ENCODE measurements around the gene TRAPPC14. TPM values are rescaled to one million over a fixed set of nuclear protein-coding genes. Genes with fewer than 3 reads are reported as not detected.
"Not testable (repeated sequence)": the region's sequence is repeated elsewhere in the genome, so short reads cannot be mapped to it uniquely, and the experiment has no call there.

TRAPPC14 gene
- total and polyA plus RNA-seq, 8 donors, result 5.1 to 34.6 (median 10.4) TPM

GRCh38 chr7:100189061-100189460 is 30.5 kb upstream of the TRAPPC14 start:
- H3K27me3 ChIP-seq, result no peaks in the 10 kb centered on the region
- FAIRE-seq, result no peak
- intact Hi-C loops (cut with DNase I), result no loop called here
- TF ChIP-seq CTCF (IDR thresholded peaks at IDR 0.05), result no peak
- WGBS, 2 donors, result 55 to 76% methylated on average over 3 of the region's 3 CpGs
- DNase-seq, result no peak
- H3K9me3 ChIP-seq, result no peaks in the 10 kb centered on the region
- no peak overlapping the region for H3K4me3 ChIP-seq
- H3K27ac ChIP-seq, result no peak overlapping the region
- H3K4me1 ChIP-seq, result no peaks in the 10 kb centered on the region
- H3K36me3 ChIP-seq, result no peaks in the 10 kb centered on the region
- no peak for ATAC-seq

- no peak overlapping the region for H3K4me3 ChIP-seq
- WGBS, 2 donors, result 70 to 86% methylated on average over 2 of the region's 2 CpGs
- FAIRE-seq, result no peak
- H3K27ac ChIP-seq, result no peak overlapping the region
- TF ChIP-seq CTCF (IDR thresholded peaks at IDR 0.05), result no peak
- no peaks in the 10 kb centered on the region for H3K27me3 ChIP-seq
- H3K4me1 ChIP-seq, result no peaks in the 10 kb centered on the region
- H3K36me3 ChIP-seq, result no peaks in the 10 kb centered on the region
- DNase-seq, result no peak
- intact Hi-C loops (cut with DNase I), result no loop called here
- no peaks in the 10 kb centered on the region for H3K9me3 ChIP-seq
- ATAC-seq, result no peak
Measured at GRCh38 chr7:100185726-100186125, 27.2 kb upstream of the TRAPPC14 start.

GRCh38 chr7:100183090-100183489 is 24.6 kb upstream of the TRAPPC14 start:
- H3K36me3 ChIP-seq; ATAC-seq; H3K4me1 ChIP-seq; FAIRE-seq; H3K4me3 ChIP-seq; intact Hi-C loops (cut with DNase I); H3K9me3 ChIP-seq; H3K27ac ChIP-seq; H3K27me3 ChIP-seq: not testable (repeated sequence)
- peak in 1 of 6 donors; percentile 11 for DNase-seq
- WGBS, 2 donors, result 75 to 79% methylated on average over 6 of the region's 6 CpGs

GRCh38 chr7:100182616-100183015 is 24.1 kb upstream of the TRAPPC14 start:
- H3K27ac ChIP-seq; DNase-seq; intact Hi-C loops (cut with DNase I); H3K36me3 ChIP-seq; FAIRE-seq; H3K9me3 ChIP-seq; H3K27me3 ChIP-seq; ATAC-seq; H3K4me3 ChIP-seq; H3K4me1 ChIP-seq: not testable (repeated sequence)
- WGBS, 2 donors, result 73 to 76% methylated on average over 6 of the region's 6 CpGs

- H3K9me3 ChIP-seq; intact Hi-C loops (cut with DNase I); DNase-seq; FAIRE-seq; ATAC-seq; H3K27me3 ChIP-seq; H3K36me3 ChIP-seq; H3K4me1 ChIP-seq; H3K4me3 ChIP-seq; H3K27ac ChIP-seq: not testable (repeated sequence)
- WGBS, 2 donors, result 89 to 92% methylated on average over 3 of the region's 3 CpGs
Measured at GRCh38 chr7:100180084-100180483, 21.6 kb upstream of the TRAPPC14 start.

GRCh38 chr7:100177045-100178001 is 18.8 kb upstream of the TRAPPC14 start, which contains the start of the genes GPC2 and STAG3:
TSS of gene GPC2 (minus strand) at chr7:100177381. CDS start at chr7:100177199, 182 bp downstream.
TSS of gene STAG3 (plus strand) at chr7:100177918. CDS start at chr7:100180557, 2,639 bp downstream.
- Histone ChIP-seq H3K9me3 (no peaks in the 10 kb centered on the region), H3K27me3 (no peaks in the 10 kb centered on the region), H3K36me3 (no peaks in the 10 kb centered on the region), H3K4me3 (peak within 1 kb of the TSS in 2 of 4 donors; percentile 19 to 59), H3K27ac (no peak within 1 kb of the TSS), H3K4me1 (no peaks in the 10 kb centered on the region)
- intact Hi-C loops (cut with DNase I), result no loop called here
- FAIRE-seq (no peak), ATAC-seq (peak; percentile 95 to 99 (median 96)), DNase-seq (peak; percentile 91 to 97 (median 95))
- WGBS, 2 donors, result 2 to 4% methylated on average over 77 to 78 of the region's 78 CpGs
- TF ChIP-seq CTCF (IDR thresholded peaks at IDR 0.05), result no peak
